HAP-1 (cell line): ENCODE results near the gene NPIPB9.
"Not testable (repeated sequence)": the region's sequence is repeated elsewhere in the genome, so short reads cannot be mapped to it uniquely, and the experiment has no call there.

Experiments
- DNase-seq, 2 experiments: peaks; one replicate each; pipeline ENCODE4 v3.0.0-alpha.2; 2016 to 2020; ENCODE audit warnings: low spot score in 2 of 2
- H3K27me3 ChIP-seq: fragments of 250-450 bp; sonication (Bioruptor Pico); 2 replicates; pipeline ENCODE4 v1.5.1; 2020; ENCODE audit warnings: low read depth, mild to moderate bottlenecking, moderate library complexity
- H3K36me3 ChIP-seq: fragments of 250-450 bp; sonication (Bioruptor Pico); replicated peaks from 2 replicates; pipeline ENCODE4 v1.5.1; 2020; ENCODE audit warnings: mild to moderate bottlenecking
- H3K4me1 ChIP-seq: fragments of 250-450 bp; sonication (Bioruptor Pico); 2 replicates; pipeline ENCODE4 v1.5.1; 2020; ENCODE audit warnings: mild to moderate bottlenecking
- H3K4me3 ChIP-seq: fragments of 250-450 bp; sonication (Bioruptor Pico); 2 replicates; pipeline ENCODE4 v1.5.1; 2020; ENCODE audit warnings: mild to moderate bottlenecking, moderate library complexity
- H3K9me3 ChIP-seq: fragments of 250-450 bp; sonication (Bioruptor Pico); 2 replicates; pipeline ENCODE4 v1.5.1; 2020; ENCODE audit warnings: mild to moderate bottlenecking, moderate library complexity
- in situ Hi-C: fragments of 300-500 bp; cut with MboI; formaldehyde crosslinking; loops from 3 replicates; pipeline ENCODE4 v1.14.3; 2020; ENCODE audit warnings: low sequenced_read_pairs, inconsistent platforms, mixed read lengths

Gene NPIPB9

GRCh38 chr16:28782357-28782756 lies 30.8 kb downstream of the NPIPB9 start:
- H3K36me3 ChIP-seq, DNase-seq, H3K4me3 ChIP-seq, H3K4me1 ChIP-seq, in situ Hi-C loops, H3K27me3 ChIP-seq, H3K9me3 ChIP-seq: not testable (repeated sequence)

- not testable (repeated sequence) for H3K36me3 ChIP-seq, H3K4me3 ChIP-seq, H3K9me3 ChIP-seq, H3K27me3 ChIP-seq, H3K4me1 ChIP-seq
- in situ Hi-C loops: loop anchor here (25.0 kb wide), 2 partner anchors 315 to 490 kb away; partner anchors contain the start of genes APOBR and CLN3
- peak in 1 of 2 experiments; percentile 4 for DNase-seq
These were observed 50.8 kb downstream of the NPIPB9 start for GRCh38 chr16:28802235-28803019.

- in situ Hi-C loops: loop anchor here (25.0 kb wide), 2 partner anchors 320 to 495 kb away; partner anchors contain the start of genes APOBR and CLN3
- H3K4me3 ChIP-seq, H3K36me3 ChIP-seq, H3K9me3 ChIP-seq, H3K27me3 ChIP-seq, H3K4me1 ChIP-seq, DNase-seq: not testable (repeated sequence)
These were observed 56.0 kb downstream of the NPIPB9 start for GRCh38 chr16:28807445-28808120.

- H3K4me1 ChIP-seq: peaks cover 11% of the 10 kb centered on the region
- DNase-seq: no peak
- H3K27me3 ChIP-seq: no peaks in the 10 kb centered on the region
- H3K4me3 ChIP-seq: no peak overlapping the region
- in situ Hi-C loops: loop anchor here (25.0 kb wide), 2 partner anchors 333 to 508 kb away; partner anchors contain the start of genes APOBR and CLN3
- H3K9me3 ChIP-seq: no peaks in the 10 kb centered on the region
- H3K36me3 ChIP-seq: peaks cover 23% of the 10 kb centered on the region
These were observed 68.4 kb downstream of the NPIPB9 start for GRCh38 chr16:28820016-28820415.

DNA sequence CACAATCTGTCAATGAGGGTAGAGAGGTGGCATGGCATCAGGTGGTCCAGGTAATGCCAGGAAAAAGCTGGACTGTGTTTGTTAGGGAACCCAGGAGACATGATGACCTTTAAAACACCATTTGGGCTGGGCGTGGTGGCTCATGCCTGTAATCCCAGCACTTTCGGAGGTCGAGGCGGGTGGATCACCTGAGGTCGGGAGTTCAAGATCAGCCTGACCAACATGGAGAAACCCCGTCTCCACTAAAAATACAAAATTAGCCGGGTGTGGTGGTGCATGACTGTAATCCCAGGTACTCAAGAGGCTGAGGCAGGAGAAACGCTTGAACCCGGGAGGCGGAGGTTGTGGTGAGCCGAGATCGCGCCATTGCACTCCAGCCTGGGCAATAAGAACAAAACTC lies 69.0 kb downstream of the NPIPB9 start:
- Histone ChIP-seq H3K36me3 (peaks cover 27% of the 10 kb centered on the region), H3K4me1 (peaks cover 11% of the 10 kb centered on the region)
- not testable (repeated sequence) for H3K4me3 ChIP-seq, DNase-seq, H3K9me3 ChIP-seq, H3K27me3 ChIP-seq
- in situ Hi-C loops: loop anchor here (25.0 kb wide), 2 partner anchors 333 to 508 kb away; partner anchors contain the start of genes APOBR and CLN3

GRCh38 chr16:28821874-28822519 lies 70.4 kb downstream of the NPIPB9 start:
- Histone ChIP-seq H3K9me3 (no peaks in the 10 kb centered on the region), H3K36me3 (peaks cover 42% of the 10 kb centered on the region), H3K27me3 (no peaks in the 10 kb centered on the region), H3K4me1 (peaks cover 11% of the 10 kb centered on the region), H3K4me3 (peak overlapping the region; percentile 91)
- in situ Hi-C loops: loop anchor here (25.0 kb wide), 2 partner anchors 335 to 510 kb away; partner anchors contain the start of genes APOBR and CLN3
- no peak for DNase-seq
